ENCODE data around the gene PODN. TPM values are rescaled to one million over a fixed set of nuclear protein-coding genes. Genes with fewer than 3 reads are reported as not detected.

The PODN gene
- total RNA-seq, 6 experiments from 2014 or later: 9.4 to 12.9 (median 10.8) TPM

- H3K9me3 Mint-ChIP-seq: no peaks in the 10 kb centered on the region
- TF ChIP-seq, protein P1, sequence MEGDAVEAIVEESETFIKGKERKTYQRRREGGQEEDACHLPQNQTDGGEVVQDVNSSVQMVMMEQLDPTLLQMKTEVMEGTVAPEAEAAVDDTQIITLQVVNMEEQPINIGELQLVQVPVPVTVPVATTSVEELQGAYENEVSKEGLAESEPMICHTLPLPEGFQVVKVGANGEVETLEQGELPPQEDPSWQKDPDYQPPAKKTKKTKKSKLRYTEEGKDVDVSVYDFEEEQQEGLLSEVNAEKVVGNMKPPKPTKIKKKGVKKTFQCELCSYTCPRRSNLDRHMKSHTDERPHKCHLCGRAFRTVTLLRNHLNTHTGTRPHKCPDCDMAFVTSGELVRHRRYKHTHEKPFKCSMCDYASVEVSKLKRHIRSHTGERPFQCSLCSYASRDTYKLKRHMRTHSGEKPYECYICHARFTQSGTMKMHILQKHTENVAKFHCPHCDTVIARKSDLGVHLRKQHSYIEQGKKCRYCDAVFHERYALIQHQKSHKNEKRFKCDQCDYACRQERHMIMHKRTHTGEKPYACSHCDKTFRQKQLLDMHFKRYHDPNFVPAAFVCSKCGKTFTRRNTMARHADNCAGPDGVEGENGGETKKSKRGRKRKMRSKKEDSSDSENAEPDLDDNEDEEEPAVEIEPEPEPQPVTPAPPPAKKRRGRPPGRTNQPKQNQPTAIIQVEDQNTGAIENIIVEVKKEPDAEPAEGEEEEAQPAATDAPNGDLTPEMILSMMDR (IDR thresholded peaks at IDR 0.05): no peak
- H3K36me3 Mint-ChIP-seq (ENCODE audit: low read depth): no peaks in the 10 kb centered on the region
- H3K27me3 Mint-ChIP-seq (ENCODE audit: insufficient read depth): peaks cover 12% of the 10 kb centered on the region; the same call in 1 of the 2 replicates
- no peak overlapping the region for H3K4me3 Mint-ChIP-seq
- DNase-seq: no peak
- H3K27ac Mint-ChIP-seq: no peak overlapping the region
- peaks cover 5% of the 10 kb centered on the region; the same call in 1 of the 2 replicates for H3K4me1 Mint-ChIP-seq (ENCODE audit: low read depth)
These were observed 9.3 kb downstream of the PODN start for GRCh38 chr1:53071167-53071865.

- no peaks in the 10 kb centered on the region for H3K36me3 Mint-ChIP-seq (ENCODE audit: low read depth)
These were observed 9.9 kb downstream of the PODN start for GRCh38 chr1:53071915-53072314.

DNA sequence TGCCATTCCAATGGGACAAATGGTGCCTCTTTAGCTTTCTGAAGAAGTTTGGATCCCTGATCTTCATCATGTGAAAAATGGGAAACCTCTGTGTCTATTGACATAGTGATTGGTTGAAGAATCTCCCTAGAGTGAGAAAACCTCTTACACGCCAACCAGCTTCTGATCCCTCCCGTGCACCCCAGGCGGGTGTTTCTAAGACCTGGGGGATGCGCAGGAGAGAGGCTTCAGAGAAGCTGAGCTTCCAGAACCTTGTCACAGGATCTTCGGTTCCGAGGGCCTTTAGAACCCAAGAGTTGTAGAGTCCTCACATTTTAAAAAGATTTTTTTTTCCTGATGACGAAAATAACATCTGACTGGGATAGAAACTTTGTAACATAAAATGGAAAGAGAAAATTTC, 11.3 kb downstream of the PODN start:
- peaks cover 12% of the 10 kb centered on the region; the same call in 1 of the 2 replicates for H3K27me3 Mint-ChIP-seq (ENCODE audit: insufficient read depth)
- no peaks in the 10 kb centered on the region for H3K4me1 Mint-ChIP-seq (ENCODE audit: low read depth)
- TF ChIP-seq, protein P1 (IDR thresholded peaks at IDR 0.05): no peak
- H3K36me3 Mint-ChIP-seq (ENCODE audit: low read depth): no peaks in the 10 kb centered on the region
- H3K4me3 Mint-ChIP-seq: no peak overlapping the region
- H3K27ac Mint-ChIP-seq: no peak overlapping the region
- H3K9me3 Mint-ChIP-seq: no peaks in the 10 kb centered on the region
- no peak for DNase-seq

More at GRCh38 chr1:53071915-53072314, 9.9 kb downstream of the PODN start:
- TF ChIP-seq, protein P1 (IDR thresholded peaks at IDR 0.05): no peak
- no peak for DNase-seq
- Mint-ChIP-seq H3K4me3 (no peak overlapping the region), H3K27ac (no peak overlapping the region), H3K4me1 (ENCODE audit: low read depth) (no peaks in the 10 kb centered on the region), H3K27me3 (ENCODE audit: insufficient read depth) (peaks cover 12% of the 10 kb centered on the region; the same call in 1 of the 2 replicates), H3K9me3 (no peaks in the 10 kb centered on the region)

DNA sequence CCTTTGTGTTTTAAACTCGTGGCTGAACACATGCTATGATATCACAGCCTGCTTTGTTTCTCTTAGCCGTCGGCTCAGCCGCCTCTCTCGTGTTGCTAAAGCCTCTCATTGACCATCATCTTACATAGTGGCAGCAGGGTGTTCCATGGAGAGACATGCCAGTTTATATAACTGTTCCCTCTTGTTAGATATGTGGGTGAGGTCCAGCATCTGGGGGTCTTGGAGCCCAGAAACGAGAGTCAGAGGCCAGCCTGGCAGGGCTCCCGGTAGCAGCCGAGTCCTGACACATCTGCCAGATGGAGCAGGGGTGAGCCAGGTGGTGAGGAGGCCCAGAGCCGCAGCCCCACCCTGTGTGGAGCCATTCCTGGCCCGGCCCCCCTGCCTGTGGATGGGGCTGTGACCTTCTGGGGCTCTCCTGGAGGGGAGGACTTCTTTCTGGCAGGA, 11.9 kb downstream of the PODN start:
- Mint-ChIP-seq H3K27ac (no peak overlapping the region), H3K9me3 (no peaks in the 10 kb centered on the region), H3K27me3 (ENCODE audit: insufficient read depth) (peaks cover 12% of the 10 kb centered on the region; the same call in 1 of the 2 replicates), H3K36me3 (ENCODE audit: low read depth) (no peaks in the 10 kb centered on the region), H3K4me3 (no peak overlapping the region), H3K4me1 (ENCODE audit: low read depth) (no peaks in the 10 kb centered on the region)
- TF ChIP-seq, protein P1 (IDR thresholded peaks at IDR 0.05): no peak
- DNase-seq: no peak

DNA sequence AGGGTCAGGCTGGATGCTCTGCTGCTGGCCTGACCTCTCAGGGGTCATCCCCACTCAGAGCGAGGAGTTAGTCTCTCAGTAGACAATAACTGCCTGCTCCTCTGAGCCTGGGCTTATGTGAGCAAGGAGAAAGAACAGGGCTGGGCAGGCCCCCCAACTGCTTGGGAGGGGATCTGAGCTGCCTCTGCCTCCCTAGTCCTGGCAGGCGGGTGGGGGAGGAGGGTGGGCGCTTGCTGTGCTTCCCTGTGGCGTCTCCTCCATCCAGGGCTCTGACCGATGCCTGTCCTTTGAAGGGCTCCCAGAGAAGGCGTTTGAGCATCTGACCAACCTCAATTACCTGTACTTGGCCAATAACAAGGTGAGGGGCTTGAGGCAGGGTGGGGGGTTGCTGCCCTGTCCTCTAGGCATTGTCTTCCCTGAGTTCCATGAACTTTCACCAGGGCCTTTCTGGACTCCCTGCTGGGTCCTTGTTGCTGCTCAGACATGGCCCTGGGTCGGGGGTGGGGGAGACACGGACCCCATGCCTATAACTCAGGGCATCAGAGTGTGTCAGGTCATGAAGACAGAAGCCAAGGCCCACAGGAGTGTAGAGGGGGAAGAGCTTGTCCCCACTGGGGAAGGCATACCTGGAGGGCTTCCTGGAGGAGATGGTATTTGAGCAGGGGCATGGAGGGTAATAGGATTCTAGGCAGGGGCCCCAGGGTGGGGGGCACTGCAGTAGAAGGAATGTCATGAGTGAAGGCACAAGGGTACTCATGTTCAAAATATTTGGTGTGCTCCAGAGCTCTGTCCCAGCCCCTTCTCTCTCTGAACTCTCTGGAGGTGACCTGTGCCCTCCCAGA, 12.5 kb downstream of the PODN start:
- Mint-ChIP-seq H3K36me3 (ENCODE audit: low read depth) (no peaks in the 10 kb centered on the region), H3K27me3 (ENCODE audit: insufficient read depth) (peaks cover 12% of the 10 kb centered on the region; the same call in 1 of the 2 replicates), H3K4me1 (ENCODE audit: low read depth) (no peaks in the 10 kb centered on the region), H3K9me3 (no peaks in the 10 kb centered on the region), H3K4me3 (no peak overlapping the region), H3K27ac (no peak overlapping the region)
- DNase-seq: no peak
- TF ChIP-seq, protein P1 (IDR thresholded peaks at IDR 0.05): no peak
